Panc1 (cell line): Measurements from ENCODE around the gene ADAMTS15. TPM values are rescaled to one million over a fixed set of nuclear protein-coding genes. Genes with fewer than 3 reads are reported as not detected.

ENCODE experiments used
- ATAC-seq: fragments of 200-7000 bp; cut with Tn5 transposase; 2 replicates; pipeline ENCODE4 v1.9.1; 2020; ENCODE audit warnings: mild to moderate bottlenecking, moderate library complexity
- BruUV-seq: library from RNA; stranded (reverse); fragments of 400-500 nt; replicated peaks from 2 replicates; lab custom pipeline; 2021; lab: Mats Ljungman, UMichigan
- CTCF ChIA-PET: fragments of 300-600 bp; sonication (Branson Sonifier 250); formaldehyde crosslinking; loops from one replicate; lab custom pipeline; 2022; ENCODE audit warnings: antibody characterized with exemption; lab: Charles Lee
- POLR2A ChIA-PET: fragments of 300-600 bp; sonication (Branson Sonifier 250); formaldehyde crosslinking; loops from one replicate; lab custom pipeline; 2022; ENCODE audit warnings: antibody characterized with exemption; lab: Charles Lee
- DNase-seq: peaks from one replicate; pipeline ENCODE4 v3.0.0-alpha.2; 2010; ENCODE audit warnings: low read depth, low spot score
- H3K27ac ChIP-seq: 2 replicates; pipeline ENCODE4 v1.5.1; 2011; ENCODE audit warnings: mild to moderate bottlenecking, low read length, inconsistent platforms
- H3K27me3 ChIP-seq: fragments of 200-500 bp; sonication (Bioruptor generic); 2 replicates; pipeline ENCODE4 v1.6.0; 2014; ENCODE audit warnings: low read length, inconsistent platforms; ENCODE audit not compliant: control insufficient read depth, insufficient read depth
- H3K36me3 ChIP-seq: fragments of 200-500 bp; sonication (Bioruptor generic); 2 replicates; pipeline ENCODE4 v1.5.1; 2014; ENCODE audit warnings: inconsistent platforms, mild to moderate bottlenecking, low read length, moderate library complexity; ENCODE audit not compliant: control insufficient read depth, insufficient read depth
- H3K4me1 ChIP-seq: 2 replicates; pipeline ENCODE4 v1.5.1; 2011; ENCODE audit warnings: inconsistent platforms, mild to moderate bottlenecking, low read length, moderate library complexity; ENCODE audit not compliant: control insufficient read depth, insufficient read depth
- H3K4me3 ChIP-seq, 2 experiments: 2 replicates each; pipeline ENCODE4 v1.5.1; 2011 to 2012; ENCODE audit warnings: low read depth in 2 of 2, low read length in 2 of 2, mild to moderate bottlenecking in 2 of 2, inconsistent platforms in 1 of 2, moderate library complexity in 1 of 2
- H3K9me3 ChIP-seq: fragments of 200-500 bp; sonication (Bioruptor generic); 2 replicates; pipeline ENCODE4 v1.5.1; 2014; ENCODE audit warnings: low read depth, mild to moderate bottlenecking, inconsistent platforms, low read length, moderate library complexity; ENCODE audit not compliant: control insufficient read depth, insufficient read depth
- POLR2AphosphoS5 ChIP-seq: IDR thresholded peaks from 2 replicates; pipeline ENCODE4 v1.6.1; 2012; ENCODE audit warnings: mild to moderate bottlenecking, low read depth, low read length, moderate library complexity
- SIN3A ChIP-seq: IDR thresholded peaks from 2 replicates; pipeline ENCODE4 v1.6.1; 2012; ENCODE audit warnings: low read depth, mild to moderate bottlenecking, low read length, moderate library complexity, borderline replicate concordance; ENCODE audit not compliant: insufficient read depth
- TCF7L2 ChIP-seq: IDR thresholded peaks from 2 replicates; pipeline ENCODE4 v1.6.1; 2011; ENCODE audit warnings: mild to moderate bottlenecking, low read depth, low read length, inconsistent platforms
- in situ Hi-C: cut with HindIII; loops from 2 replicates; pipeline ENCODE4 v1.10.0; 2016; ENCODE audit warnings: low sequenced_read_pairs, low pct_unique_long_range_greater_than_20kb
- intact Hi-C: fragments of 100-400 bp; cut with micrococcal nuclease; formaldehyde crosslinking; loops from one replicate; pipeline ENCODE4 v1.10.0; 2022; ENCODE audit not compliant: unreplicated experiment
- total RNA-seq: library from RNA; stranded (reverse); gene quantifications from one replicate; pipeline ENCODE4 v1.2.1, GENCODE V29; 2021; ENCODE audit not compliant: unreplicated experiment
- TF ChIP-seq, protein P1 (sequence below), 2 experiments: IDR thresholded peaks; 2 replicates each; pipeline ENCODE4 v1.6.1; 2011 to 2012; ENCODE audit warnings: low read depth in 2 of 2, control low read depth in 1 of 2, low read length in 1 of 2, mild to moderate bottlenecking in 1 of 2, moderate library complexity in 1 of 2; ENCODE audit not compliant: insufficient read depth in 1 of 2
- TF ChIP-seq, protein P2 (sequence below): fragments of 450-650 bp; IDR thresholded peaks from 2 replicates; pipeline ENCODE4 v1.5.1; 2017; ENCODE audit warnings: mild to moderate bottlenecking

The ADAMTS15 gene
- total RNA-seq, 1 experiment from 2014 or later, result 39.9 TPM

DNA sequence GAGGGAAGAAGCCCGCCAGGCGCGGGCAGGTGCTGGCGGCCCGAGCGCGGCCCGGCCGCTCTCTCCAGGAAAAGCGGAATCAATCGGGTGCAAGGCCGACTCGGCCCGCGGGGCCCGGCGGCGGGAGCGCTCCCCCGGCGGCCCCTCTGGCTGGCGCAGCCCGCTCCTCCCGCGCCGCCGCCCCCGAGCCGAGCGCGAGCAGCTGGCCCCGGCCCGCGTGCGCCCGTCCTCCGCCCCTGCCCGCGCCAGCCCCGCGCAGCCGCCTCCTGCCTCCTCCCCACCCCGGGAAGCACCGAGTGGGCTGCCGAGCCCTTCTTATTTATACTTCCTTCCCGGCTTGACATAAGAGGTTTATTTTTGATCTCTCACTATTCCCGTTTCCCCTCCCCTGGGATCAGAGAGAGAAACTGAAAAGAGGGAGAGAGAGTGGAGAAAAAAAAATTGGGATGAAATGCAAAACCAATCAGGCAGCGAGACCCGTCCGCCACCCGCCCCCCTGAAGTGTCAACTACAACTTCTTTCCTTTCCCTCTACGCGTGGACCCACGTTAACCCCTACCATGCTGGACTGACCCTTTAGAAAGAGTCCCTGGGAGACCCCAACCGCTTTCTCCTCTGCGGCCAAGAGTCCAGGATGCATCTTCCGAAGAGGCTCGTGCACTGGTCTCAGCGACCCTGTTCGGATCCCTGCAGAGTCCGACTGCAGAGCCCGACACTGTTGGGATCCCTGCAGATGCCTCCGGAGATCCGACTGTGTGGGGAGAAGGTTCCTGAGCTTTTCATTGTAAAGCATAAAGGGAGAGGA is 19.9 kb upstream of the ADAMTS15 start, which contains the start of gene ADAMTS8:
TSS of gene ADAMTS8 (minus strand) at position 294 of the 804 bp plus-strand sequence. CDS start 323 bp downstream, outside the sequence.
- ATAC-seq, result peak; percentile 44

DNA sequence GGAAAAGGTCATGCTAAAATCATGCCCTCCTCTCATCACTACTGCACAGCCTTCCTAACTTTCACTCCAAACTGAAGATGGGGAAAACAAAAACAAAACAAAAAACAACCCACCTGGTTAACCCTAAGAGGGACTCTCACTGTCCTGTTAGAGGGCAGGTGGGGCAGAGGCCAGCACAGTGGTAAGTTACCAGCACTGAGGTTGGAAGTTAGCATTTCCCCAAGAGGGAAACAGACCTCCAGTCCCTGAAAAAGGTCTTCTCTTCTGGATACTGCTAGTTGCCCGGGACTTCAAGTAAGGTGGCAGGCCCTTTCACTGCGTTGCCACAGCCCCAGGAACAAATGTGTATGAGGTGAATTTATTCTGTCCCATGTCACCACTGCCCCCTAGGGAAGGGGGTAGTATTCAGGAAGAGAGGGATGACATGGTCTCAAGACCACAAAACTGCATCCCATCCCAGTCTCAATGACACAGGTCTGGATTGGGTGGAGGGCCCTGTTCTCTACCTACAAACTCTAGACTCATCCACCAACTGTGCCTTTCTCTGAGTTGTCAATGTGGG is 19.2 kb upstream of the ADAMTS15 start:
- CTCF ChIA-PET, result interaction anchor here (2.0 kb wide), 1 partner anchor 433 kb away, joined by 5 read pairs; no protein-coding TSS in a partner anchor
- peaks cover 32% of the 10 kb centered on the region for H3K27me3 ChIP-seq
- POLR2A ChIA-PET, result no interaction called here
- H3K4me1 ChIP-seq, result 0 out of 2 replicates have a peak, but pooled peaks cover 9% of the 10 kb centered on the region
- no peak overlapping the region for H3K27ac ChIP-seq
- TF ChIP-seq, protein P1, sequence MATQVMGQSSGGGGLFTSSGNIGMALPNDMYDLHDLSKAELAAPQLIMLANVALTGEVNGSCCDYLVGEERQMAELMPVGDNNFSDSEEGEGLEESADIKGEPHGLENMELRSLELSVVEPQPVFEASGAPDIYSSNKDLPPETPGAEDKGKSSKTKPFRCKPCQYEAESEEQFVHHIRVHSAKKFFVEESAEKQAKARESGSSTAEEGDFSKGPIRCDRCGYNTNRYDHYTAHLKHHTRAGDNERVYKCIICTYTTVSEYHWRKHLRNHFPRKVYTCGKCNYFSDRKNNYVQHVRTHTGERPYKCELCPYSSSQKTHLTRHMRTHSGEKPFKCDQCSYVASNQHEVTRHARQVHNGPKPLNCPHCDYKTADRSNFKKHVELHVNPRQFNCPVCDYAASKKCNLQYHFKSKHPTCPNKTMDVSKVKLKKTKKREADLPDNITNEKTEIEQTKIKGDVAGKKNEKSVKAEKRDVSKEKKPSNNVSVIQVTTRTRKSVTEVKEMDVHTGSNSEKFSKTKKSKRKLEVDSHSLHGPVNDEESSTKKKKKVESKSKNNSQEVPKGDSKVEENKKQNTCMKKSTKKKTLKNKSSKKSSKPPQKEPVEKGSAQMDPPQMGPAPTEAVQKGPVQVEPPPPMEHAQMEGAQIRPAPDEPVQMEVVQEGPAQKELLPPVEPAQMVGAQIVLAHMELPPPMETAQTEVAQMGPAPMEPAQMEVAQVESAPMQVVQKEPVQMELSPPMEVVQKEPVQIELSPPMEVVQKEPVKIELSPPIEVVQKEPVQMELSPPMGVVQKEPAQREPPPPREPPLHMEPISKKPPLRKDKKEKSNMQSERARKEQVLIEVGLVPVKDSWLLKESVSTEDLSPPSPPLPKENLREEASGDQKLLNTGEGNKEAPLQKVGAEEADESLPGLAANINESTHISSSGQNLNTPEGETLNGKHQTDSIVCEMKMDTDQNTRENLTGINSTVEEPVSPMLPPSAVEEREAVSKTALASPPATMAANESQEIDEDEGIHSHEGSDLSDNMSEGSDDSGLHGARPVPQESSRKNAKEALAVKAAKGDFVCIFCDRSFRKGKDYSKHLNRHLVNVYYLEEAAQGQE (IDR thresholded peaks at IDR 0.05; ENCODE audit: insufficient read depth in 1 of 2, low read depth in 2 of 2, low read length in 1 of 2), result no peak
- TF ChIP-seq POLR2AphosphoS5 (no peak), SIN3A (no peak), TCF7L2 (no peak)
- TF ChIP-seq, protein P2, sequence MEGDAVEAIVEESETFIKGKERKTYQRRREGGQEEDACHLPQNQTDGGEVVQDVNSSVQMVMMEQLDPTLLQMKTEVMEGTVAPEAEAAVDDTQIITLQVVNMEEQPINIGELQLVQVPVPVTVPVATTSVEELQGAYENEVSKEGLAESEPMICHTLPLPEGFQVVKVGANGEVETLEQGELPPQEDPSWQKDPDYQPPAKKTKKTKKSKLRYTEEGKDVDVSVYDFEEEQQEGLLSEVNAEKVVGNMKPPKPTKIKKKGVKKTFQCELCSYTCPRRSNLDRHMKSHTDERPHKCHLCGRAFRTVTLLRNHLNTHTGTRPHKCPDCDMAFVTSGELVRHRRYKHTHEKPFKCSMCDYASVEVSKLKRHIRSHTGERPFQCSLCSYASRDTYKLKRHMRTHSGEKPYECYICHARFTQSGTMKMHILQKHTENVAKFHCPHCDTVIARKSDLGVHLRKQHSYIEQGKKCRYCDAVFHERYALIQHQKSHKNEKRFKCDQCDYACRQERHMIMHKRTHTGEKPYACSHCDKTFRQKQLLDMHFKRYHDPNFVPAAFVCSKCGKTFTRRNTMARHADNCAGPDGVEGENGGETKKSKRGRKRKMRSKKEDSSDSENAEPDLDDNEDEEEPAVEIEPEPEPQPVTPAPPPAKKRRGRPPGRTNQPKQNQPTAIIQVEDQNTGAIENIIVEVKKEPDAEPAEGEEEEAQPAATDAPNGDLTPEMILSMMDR, result no peak; the same call in 1 of the 2 replicates
- in situ Hi-C loops, result no loop called here
- no peaks in the 10 kb centered on the region for H3K36me3 ChIP-seq
- BruUV-seq, result no TSS peak
- intact Hi-C loops, result no loop called here
- H3K4me3 ChIP-seq, result no peak overlapping the region; a peak in 1 of 4 replicates
- ATAC-seq (no peak), DNase-seq (no peak)
- no peaks in the 10 kb centered on the region for H3K9me3 ChIP-seq

More for the DNA sequence above, 19.9 kb upstream of the ADAMTS15 start, which contains the start of gene ADAMTS8:
- no TSS peak for BruUV-seq
- Histone ChIP-seq H3K9me3 (no peaks in the 10 kb centered on the region), H3K4me1 (0 out of 2 replicates have a peak, but pooled peaks cover 9% of the 10 kb centered on the region), H3K27ac (no peak within 1 kb of the TSS), H3K27me3 (peaks cover 32% of the 10 kb centered on the region), H3K36me3 (no peaks in the 10 kb centered on the region), H3K4me3 (peak within 1 kb of the TSS; percentile 22 to 44)
- in situ Hi-C loops (no loop called here), intact Hi-C loops (no loop called here)
- ChIA-PET CTCF (interaction anchor here (0.6 to 2.0 kb wide), 2 partner anchors 434 to 487 kb away, joined by 5 to 6 read pairs; no protein-coding TSS in a partner anchor), POLR2A (no interaction called here)
- DNase-seq, result no peak
- TF ChIP-seq TCF7L2 (no peak), SIN3A (no peak), POLR2AphosphoS5 (no peak)
- TF ChIP-seq, protein P2, result no peak
- TF ChIP-seq, protein P1 (IDR thresholded peaks at IDR 0.05; ENCODE audit: insufficient read depth in 1 of 2, low read depth in 2 of 2, low read length in 1 of 2), result no peak
